T-cell (primary cell): ENCODE data around the gene DCBLD1. TPM values are rescaled to one million over a fixed set of nuclear protein-coding genes. Genes with fewer than 3 reads are reported as not detected.

Experiments used
- ATAC-seq, 4 experiments: fragments of 200-7000 bp in 3 of 4; fragments of 150-1000 bp in 1 of 4; cut with Tn5 transposase; replicated peaks in 1 of 4; 1 replicate in 3 of 4; 2 replicates in 1 of 4; pipeline ENCODE4 v1.10.0; 2021; ENCODE audit warnings: moderate library complexity in 3 of 4, mild to moderate bottlenecking in 2 of 4, moderate number of reproducible peaks in 1 of 4
- CTCF ChIA-PET, 2 donors: fragments of 300-600 bp; sonication (Branson Sonifier 250); formaldehyde crosslinking; loops; one replicate each; lab custom pipeline; 2022; ENCODE audit warnings: antibody characterized with exemption in 2 of 2; lab: Charles Lee
- POLR2A ChIA-PET, 2 donors: fragments of 300-600 bp; sonication (Branson Sonifier 250); formaldehyde crosslinking; loops; one replicate each; lab custom pipeline; 2022; ENCODE audit warnings: antibody characterized with exemption in 2 of 2; lab: Charles Lee
- DNase-seq, 35 experiments: peaks; one replicate each; pipeline versions ENCODE4 v3.0.0 to v3.0.0-alpha.2; 2013 to 2023
- H3K27ac ChIP-seq: one replicate; pipeline ENCODE4 v1.5.1; 2013; ENCODE audit warnings: low read length
- H3K27me3 ChIP-seq, 2 experiments: replicated peaks in 1 of 2; 1 replicate in 1 of 2; 2 replicates in 1 of 2; pipeline versions ENCODE4 v1.6.1 to v1.7.0; 2013; ENCODE audit warnings: low read length in 1 of 2, mixed read lengths in 1 of 2; ENCODE audit not compliant: control insufficient read depth in 2 of 2, insufficient read depth in 2 of 2; ENCODE audit errors: extremely low read depth in 1 of 2
- H3K36me3 ChIP-seq, 2 donors: 1 replicate in 1 of 2; 2 replicates in 1 of 2; pipeline versions ENCODE4 v1.6.1 to v1.7.0; 2013; ENCODE audit warnings: low read length in 1 of 2; ENCODE audit not compliant: control insufficient read depth in 2 of 2, insufficient read depth in 1 of 2; ENCODE audit errors: extremely low read depth in 1 of 2
- H3K4me1 ChIP-seq, 2 experiments: 1 replicate in 1 of 2; 2 replicates in 1 of 2; pipeline versions ENCODE4 v1.6.1 to v1.7.0; 2013; ENCODE audit warnings: low read length in 2 of 2, mixed read lengths in 1 of 2; ENCODE audit not compliant: insufficient read depth in 2 of 2, control insufficient read depth in 1 of 2; ENCODE audit errors: extremely low read depth in 1 of 2
- H3K4me3 ChIP-seq, 2 donors: 1 replicate in 1 of 2; 2 replicates in 1 of 2; pipeline versions ENCODE4 v1.5.1 to v1.7.0; 2013; ENCODE audit warnings: mild to moderate bottlenecking in 2 of 2, low read length in 1 of 2, moderate library complexity in 1 of 2; ENCODE audit not compliant: control insufficient read depth in 1 of 2; ENCODE audit errors: extremely low read depth in 1 of 2
- H3K9me3 ChIP-seq: 2 replicates; pipeline ENCODE4 v1.7.0; 2013
- H3K27ac Mint-ChIP-seq, 2 donors: one replicate each; pipeline ENCODE4 v1.8.0; 2020 to 2021; ENCODE audit warnings: mild to moderate bottlenecking in 2 of 2, mixed read lengths in 2 of 2
- H3K27me3 Mint-ChIP-seq, 2 donors: one replicate each; pipeline ENCODE4 v1.8.0; 2021 to 2022; ENCODE audit warnings: mixed read lengths in 2 of 2
- H3K36me3 Mint-ChIP-seq: one replicate; pipeline ENCODE4 v1.8.0; 2021; ENCODE audit warnings: mixed read lengths
- H3K4me1 Mint-ChIP-seq, 3 donors: one replicate each; pipeline ENCODE4 v1.8.0; 2020 to 2022; ENCODE audit warnings: mixed read lengths in 3 of 3, mild to moderate bottlenecking in 1 of 3
- H3K4me3 Mint-ChIP-seq, 3 donors: one replicate each; pipeline ENCODE4 v1.8.0; 2020 to 2022; ENCODE audit warnings: mild to moderate bottlenecking in 3 of 3, mixed read lengths in 3 of 3, moderate library complexity in 3 of 3
- H3K9me3 Mint-ChIP-seq, 3 donors: one replicate each; pipeline ENCODE4 v1.8.0; 2020 to 2022; ENCODE audit warnings: mixed read lengths in 3 of 3
- WGBS: methylation state at CpG from one replicate; pipeline ENCODE4 v1.1.5; 2013; ENCODE audit warnings: missing lambda C conversion rate; ENCODE audit not compliant: insufficient coverage; 5-methylcytosine and 5-hydroxymethylcytosine counted together
- total RNA-seq, 35 experiments: library from RNA in 6 of 35; stranded (reverse) in 6 of 35; fragments of 120-200 nt in 1 of 35; gene quantifications; one replicate each; pipeline versions ENCODE4 v1.2.1 to v1.2.4 and lab custom pipeline; 2013 to 2026

Gene DCBLD1
- total RNA-seq, 5 donors from 2014 or later (not counting 1 experiment from before 2014, with no cell fraction given): 2.2 to 7.3 (median 4.2) TPM

- WGBS: 1% methylated on average over 33 of the region's 46 CpGs
- ATAC-seq (no peak), DNase-seq (peak in 9 of 35 experiments; percentile 4 to 27 (median 6))
- Histone ChIP-seq H3K36me3 (no peaks in the 10 kb centered on the region), H3K9me3 (no peaks in the 10 kb centered on the region), H3K4me1 (peaks cover 5 to 21% of the 10 kb centered on the region in 2 experiments), H3K27ac (no peak overlapping the region), H3K4me3 (peak overlapping the region; percentile 85 to 86), H3K27me3 (peaks cover 12 to 17% of the 10 kb centered on the region in 2 experiments)
- H3K9me3 Mint-ChIP-seq: no peaks in the 10 kb centered on the region
- peaks cover 2% of the 10 kb centered on the region for H3K36me3 Mint-ChIP-seq
- ChIA-PET POLR2A (no interaction called here), CTCF (interaction anchor here in 1 of 2 donors (0.9 to 3.5 kb wide), 5 partner anchors 31 to 1083 kb away, joined by 3 to 14 read pairs (median 4); no protein-coding TSS in a partner anchor)
- H3K27ac Mint-ChIP-seq: peak overlapping the region in 1 of 2 donors; percentile 41
- H3K4me3 Mint-ChIP-seq: peak overlapping the region; percentile 86 to 93 (median 86)
- peaks cover 17 to 19% (median 18%) of the 10 kb centered on the region in 3 donors for H3K4me1 Mint-ChIP-seq
- peaks cover 37 to 47% of the 10 kb centered on the region in 2 donors for H3K27me3 Mint-ChIP-seq
Observed at GRCh38 chr6:117483004-117483644, 650 bp downstream of the DCBLD1 start.

GRCh38 chr6:117483645-117484016, 1.2 kb downstream of the DCBLD1 start:
- ChIA-PET CTCF (interaction anchor here in 1 of 2 donors (0.9 to 3.5 kb wide), 5 partner anchors 31 to 1082 kb away, joined by 3 to 14 read pairs (median 4); no protein-coding TSS in a partner anchor), POLR2A (no interaction called here)
- no peak overlapping the region for H3K27ac ChIP-seq
- no peaks in the 10 kb centered on the region for H3K9me3 ChIP-seq
- Mint-ChIP-seq H3K27ac (peak overlapping the region; percentile 41 to 42), H3K4me3 (peak overlapping the region; percentile 86 to 93 (median 86)), H3K27me3 (peaks cover 35 to 44% of the 10 kb centered on the region in 2 donors), H3K9me3 (no peaks in the 10 kb centered on the region), H3K4me1 (peaks cover 17 to 19% (median 18%) of the 10 kb centered on the region in 3 donors), H3K36me3 (peaks cover 2% of the 10 kb centered on the region)
- H3K36me3 ChIP-seq: no peaks in the 10 kb centered on the region
- H3K27me3 ChIP-seq: peaks cover 12 to 17% of the 10 kb centered on the region in 2 experiments
- ATAC-seq: peak in 1 of 4 experiments; percentile 26
- H3K4me3 ChIP-seq: peak overlapping the region; percentile 85 to 86
- peaks cover 5 to 21% of the 10 kb centered on the region in 2 experiments for H3K4me1 ChIP-seq
- DNase-seq: peak in 2 of 35 experiments; percentile 4 to 39
- WGBS: 5% methylated on average over 3 of the region's 7 CpGs

GRCh38 chr6:117484052-117484646, 1.7 kb downstream of the DCBLD1 start:
- Mint-ChIP-seq H3K27me3 (peaks cover 33 to 41% of the 10 kb centered on the region in 2 donors), H3K9me3 (no peaks in the 10 kb centered on the region), H3K27ac (no peak overlapping the region), H3K4me1 (peaks cover 17 to 19% (median 18%) of the 10 kb centered on the region in 3 donors), H3K36me3 (peaks cover 2% of the 10 kb centered on the region), H3K4me3 (peak overlapping the region; percentile 86 to 93 (median 86))
- H3K4me1 ChIP-seq: peaks cover 5 to 21% of the 10 kb centered on the region in 2 experiments
- ATAC-seq: no peak
- no CpG with 5 or more reads among the region's 8 CpGs for WGBS
- H3K36me3 ChIP-seq: no peaks in the 10 kb centered on the region
- H3K27ac ChIP-seq: no peak overlapping the region
- peak overlapping the region in 1 of 2 donors; percentile 85 for H3K4me3 ChIP-seq
- ChIA-PET POLR2A (no interaction called here), CTCF (interaction anchor here (1.5 to 3.5 kb wide), 5 partner anchors 32 to 72 kb away, joined by 4 to 14 read pairs (median 5); no protein-coding TSS in a partner anchor)
- H3K9me3 ChIP-seq: no peaks in the 10 kb centered on the region
- peaks cover 12 to 17% of the 10 kb centered on the region in 2 experiments for H3K27me3 ChIP-seq
- no peak for DNase-seq

DNA sequence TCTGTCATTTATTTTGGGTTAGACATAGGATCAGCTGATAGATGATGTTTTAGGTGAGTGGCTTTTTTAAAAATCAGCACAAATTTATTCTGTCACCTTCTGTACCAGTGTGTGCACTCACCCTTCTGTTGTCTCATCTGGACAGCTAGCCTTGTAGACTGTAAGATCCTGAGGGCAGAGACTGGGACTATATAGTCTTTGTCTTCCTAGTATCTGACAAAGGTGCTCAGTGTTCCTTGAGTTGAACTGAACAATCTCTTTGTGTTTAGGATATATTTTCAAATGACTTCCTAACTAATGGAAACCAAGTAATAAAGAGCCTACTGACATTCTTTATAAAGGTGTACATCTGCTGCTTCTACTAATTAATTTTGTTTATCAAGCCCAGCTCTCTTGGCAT, 3.0 kb downstream of the DCBLD1 start:
- ATAC-seq (no peak), DNase-seq (no peak)
- Histone ChIP-seq H3K36me3 (no peaks in the 10 kb centered on the region), H3K4me1 (peaks cover 5 to 21% of the 10 kb centered on the region in 2 experiments), H3K27me3 (peaks cover 10 to 17% of the 10 kb centered on the region in 2 experiments), H3K4me3 (no peak overlapping the region), H3K27ac (no peak overlapping the region), H3K9me3 (no peaks in the 10 kb centered on the region)
- ChIA-PET POLR2A (no interaction called here), CTCF (interaction anchor here in 1 of 2 donors (1.5 kb wide), 1 partner anchor 71 kb away, joined by 5 read pairs; no protein-coding TSS in a partner anchor)
- Mint-ChIP-seq H3K27ac (no peak overlapping the region), H3K9me3 (no peaks in the 10 kb centered on the region), H3K36me3 (peaks cover 2% of the 10 kb centered on the region), H3K27me3 (peaks cover 28 to 36% of the 10 kb centered on the region in 2 donors), H3K4me1 (peaks cover 17 to 19% (median 18%) of the 10 kb centered on the region in 3 donors), H3K4me3 (no peak overlapping the region)

DNA sequence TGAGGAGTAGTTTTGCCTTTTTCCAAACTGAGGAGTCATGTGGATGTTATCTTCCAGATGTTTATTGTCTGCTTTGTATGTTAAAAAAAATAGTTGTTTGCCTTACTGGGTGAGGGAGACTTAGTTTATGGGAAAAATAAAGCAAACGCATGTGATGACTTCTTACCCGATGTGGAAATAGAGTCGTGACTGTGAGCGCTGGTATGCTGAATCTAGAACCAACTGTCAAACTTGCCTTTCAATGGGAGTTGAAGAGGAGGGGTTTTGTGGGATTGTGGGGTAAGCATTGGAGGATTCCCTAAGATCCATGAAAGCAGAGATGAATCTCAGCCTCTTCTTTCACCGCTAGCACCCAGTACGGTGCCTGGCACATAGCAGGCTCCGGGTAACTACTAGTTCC, 5.3 kb downstream of the DCBLD1 start:
- CTCF ChIA-PET: no interaction called here
- 96% methylated on average over 4 of the region's 7 CpGs for WGBS

GRCh38 chr6:117489003-117489402, 6.5 kb downstream of the DCBLD1 start:
- H3K27ac Mint-ChIP-seq: no peak overlapping the region
- H3K9me3 Mint-ChIP-seq: no peaks in the 10 kb centered on the region
- ChIA-PET CTCF (interaction anchor here in 1 of 2 donors (0.6 kb wide), 1 partner anchor 28 kb away, joined by 3 read pairs; no protein-coding TSS in a partner anchor), POLR2A (interaction anchor here in 1 of 2 donors (0.9 kb wide), 1 partner anchor 136 kb away, joined by 3 read pairs; no protein-coding TSS in a partner anchor)
- peaks cover 0 to 2% (median under 1%) of the 10 kb centered on the region in 3 donors for H3K4me1 Mint-ChIP-seq
- no peak for DNase-seq
- Histone ChIP-seq H3K36me3 (no peaks in the 10 kb centered on the region), H3K27me3 (peaks cover 3 to 4% of the 10 kb centered on the region in 2 experiments), H3K27ac (no peak overlapping the region), H3K4me1 (no peaks in the 10 kb centered on the region), H3K9me3 (no peaks in the 10 kb centered on the region), H3K4me3 (no peak overlapping the region)
- no peak for ATAC-seq
- H3K36me3 Mint-ChIP-seq: peaks cover 2% of the 10 kb centered on the region
- H3K4me3 Mint-ChIP-seq: no peak overlapping the region
- H3K27me3 Mint-ChIP-seq: peaks cover 12 to 25% of the 10 kb centered on the region in 2 donors
- WGBS: 60% methylated on average over 1 of the region's 2 CpGs

More for the DNA sequence above, 5.3 kb downstream of the DCBLD1 start:
- Histone ChIP-seq H3K9me3 (no peaks in the 10 kb centered on the region), H3K27me3 (peaks cover 4 to 10% of the 10 kb centered on the region in 2 experiments), H3K4me1 (peaks cover 0 to 9% of the 10 kb centered on the region in 2 experiments), H3K36me3 (no peaks in the 10 kb centered on the region), H3K27ac (no peak overlapping the region), H3K4me3 (no peak overlapping the region)
- Mint-ChIP-seq H3K4me3 (no peak overlapping the region), H3K27ac (no peak overlapping the region), H3K27me3 (peaks cover 17 to 28% of the 10 kb centered on the region in 2 donors), H3K4me1 (peaks cover 5 to 6% (median 5%) of the 10 kb centered on the region in 3 donors), H3K9me3 (no peaks in the 10 kb centered on the region), H3K36me3 (peaks cover 2% of the 10 kb centered on the region)
- DNase-seq (no peak), ATAC-seq (no peak)
- POLR2A ChIA-PET: no interaction called here
